Measurements from ENCODE around the gene PHLDB3.
A peak's percentile ranks its signal among the peaks of the same experiment; 100 is the strongest.

The PHLDB3 gene

GRCh38 chr19:43499042-43499441 lies 5.5 kb downstream of the PHLDB3 start:
- DNase-seq (ENCODE audit: low read depth): no peak

- no peak for DNase-seq (ENCODE audit: low read depth)
Observed at GRCh38 chr19:43498233-43498842, 6.2 kb downstream of the PHLDB3 start.

- DNase-seq (ENCODE audit: low read depth): no peak
Observed at GRCh38 chr19:43496960-43497359, 7.6 kb downstream of the PHLDB3 start.

GRCh38 chr19:43495082-43495481 lies 9.5 kb downstream of the PHLDB3 start:
- no peak for DNase-seq (ENCODE audit: low read depth)

- no peak for DNase-seq (ENCODE audit: low read depth)
Observed at GRCh38 chr19:43490759-43491158, 13.8 kb downstream of the PHLDB3 start.

- no peak for DNase-seq (ENCODE audit: low read depth)
Observed at GRCh38 chr19:43489979-43490599, 14.5 kb downstream of the PHLDB3 start.

GRCh38 chr19:43489310-43489709 lies 15.2 kb downstream of the PHLDB3 start:
- DNase-seq (ENCODE audit: low read depth): no peak

- no peak for DNase-seq (ENCODE audit: low read depth)
Observed at GRCh38 chr19:43488179-43488578, 16.4 kb downstream of the PHLDB3 start.

- no peak for DNase-seq (ENCODE audit: low read depth)
Observed at GRCh38 chr19:43486412-43486811, 18.1 kb downstream of the PHLDB3 start.

- DNase-seq (ENCODE audit: low read depth): no peak
Observed at GRCh38 chr19:43485951-43486350, 18.6 kb downstream of the PHLDB3 start.

- DNase-seq (ENCODE audit: low read depth): no peak
Observed at GRCh38 chr19:43483281-43483680, 21.3 kb downstream of the PHLDB3 start.

- DNase-seq (ENCODE audit: low read depth): no peak
Observed at GRCh38 chr19:43482193-43482592, 22.4 kb downstream of the PHLDB3 start.

- no peak for DNase-seq (ENCODE audit: low read depth)
Observed at GRCh38 chr19:43481701-43482100, 22.8 kb downstream of the PHLDB3 start.

GRCh38 chr19:43480574-43480973 lies 24.0 kb downstream of the PHLDB3 start:
- DNase-seq (ENCODE audit: low read depth): no peak

GRCh38 chr19:43479961-43480561 lies 24.5 kb downstream of the PHLDB3 start:
- no peak for DNase-seq (ENCODE audit: low read depth)

GRCh38 chr19:43479226-43479625 lies 25.3 kb downstream of the PHLDB3 start:
- DNase-seq (ENCODE audit: low read depth): no peak

- no peak for DNase-seq (ENCODE audit: low read depth)
Observed at GRCh38 chr19:43478323-43478722, 26.2 kb downstream of the PHLDB3 start.

GRCh38 chr19:43476606-43477005 lies 27.9 kb downstream of the PHLDB3 start:
- no peak for DNase-seq (ENCODE audit: low read depth)

- peak; percentile 88 for DNase-seq (ENCODE audit: low read depth)
Observed at GRCh38 chr19:43474986-43475705, 29.4 kb downstream of the PHLDB3 start.

GRCh38 chr19:43474487-43474886 lies 30.1 kb downstream of the PHLDB3 start:
- DNase-seq (ENCODE audit: low read depth): no peak

- no peak for DNase-seq (ENCODE audit: low read depth)
Observed at GRCh38 chr19:43471091-43471490, 33.5 kb downstream of the PHLDB3 start.

GRCh38 chr19:43470288-43470687 lies 34.3 kb downstream of the PHLDB3 start:
- peak; percentile 8 for DNase-seq (ENCODE audit: low read depth)

GRCh38 chr19:43469160-43469480 lies 35.4 kb downstream of the PHLDB3 start:
- DNase-seq (ENCODE audit: low read depth): no peak

All from activated T-helper 1 cell treated with Interleukin-2 at 50 U/mL for 16 hours (primary cell).